ENCODE results near the gene SLC12A2. TPM values are rescaled to one million over a fixed set of nuclear protein-coding genes. Genes with fewer than 3 reads are reported as not detected.

The SLC12A2 gene
- total RNA-seq, result 10 to 100 TPM; 11.7 to 25.8 (median 16.3) TPM
- 1 to 10 TPM; 1.7 to 8.0 (median 3.3) TPM for polyA plus RNA-seq
- long read RNA-seq, donor 1, full-length matches to known transcripts, result 5 of 12 reads
- long read RNA-seq, donor 1, partial matches to known transcripts, result 7 of 12 reads
- long read RNA-seq, donor 1, other reads (novel, unspliced or antisense), result 0 of 12 reads
- long read RNA-seq, donor 2, full-length matches to known transcripts, result 5 of 8 reads
- long read RNA-seq, donor 2, partial matches to known transcripts, result 2 of 8 reads
- long read RNA-seq, donor 2, other reads (novel, unspliced or antisense), result 1 of 8 reads

GRCh38 chr5:128083033-128083810 lies at the start of gene SLC12A2:
TSS of gene SLC12A2 (plus strand) at chr5:128083766. CDS start at chr5:128083955, 189 bp downstream.
- no peaks in the 10 kb centered on the region for H3K36me3 ChIP-seq (ENCODE audit: insufficient read depth in 1 of 2, low read depth in 1 of 2)
- peaks cover 31% of the 10 kb centered on the region for H3K4me1 ChIP-seq
- H3K9me3 ChIP-seq, result no peaks in the 10 kb centered on the region
- peak within 1 kb of the TSS; percentile 89 for H3K4me3 ChIP-seq
- TF ChIP-seq, protein P1, sequence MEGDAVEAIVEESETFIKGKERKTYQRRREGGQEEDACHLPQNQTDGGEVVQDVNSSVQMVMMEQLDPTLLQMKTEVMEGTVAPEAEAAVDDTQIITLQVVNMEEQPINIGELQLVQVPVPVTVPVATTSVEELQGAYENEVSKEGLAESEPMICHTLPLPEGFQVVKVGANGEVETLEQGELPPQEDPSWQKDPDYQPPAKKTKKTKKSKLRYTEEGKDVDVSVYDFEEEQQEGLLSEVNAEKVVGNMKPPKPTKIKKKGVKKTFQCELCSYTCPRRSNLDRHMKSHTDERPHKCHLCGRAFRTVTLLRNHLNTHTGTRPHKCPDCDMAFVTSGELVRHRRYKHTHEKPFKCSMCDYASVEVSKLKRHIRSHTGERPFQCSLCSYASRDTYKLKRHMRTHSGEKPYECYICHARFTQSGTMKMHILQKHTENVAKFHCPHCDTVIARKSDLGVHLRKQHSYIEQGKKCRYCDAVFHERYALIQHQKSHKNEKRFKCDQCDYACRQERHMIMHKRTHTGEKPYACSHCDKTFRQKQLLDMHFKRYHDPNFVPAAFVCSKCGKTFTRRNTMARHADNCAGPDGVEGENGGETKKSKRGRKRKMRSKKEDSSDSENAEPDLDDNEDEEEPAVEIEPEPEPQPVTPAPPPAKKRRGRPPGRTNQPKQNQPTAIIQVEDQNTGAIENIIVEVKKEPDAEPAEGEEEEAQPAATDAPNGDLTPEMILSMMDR (IDR thresholded peaks at IDR 0.05), result no peak
- H3K27me3 ChIP-seq (ENCODE audit: insufficient read depth in 3 of 3, low read length in 2 of 3), result no peaks in the 10 kb centered on the region
- WGBS, 3 donors, result 0% methylated on average over 53 to 104 of the region's 104 CpGs
- H3K27ac ChIP-seq, result peak within 1 kb of the TSS; percentile 96
- ATAC-seq (peak; percentile 87 to 90 (median 88)), DNase-seq (peak; percentile 92 to 96)
- intact Hi-C loops (cut with DNase I), result loop anchor here (5.0 to 10.0 kb wide), 4 partner anchors 114 to 526 kb away; no protein-coding TSS in a partner anchor

GRCh38 chr5:128035689-128036088 lies 47.9 kb upstream of the SLC12A2 start:
- Histone ChIP-seq H3K27me3 (ENCODE audit: insufficient read depth in 3 of 3, low read length in 2 of 3) (no peaks in the 10 kb centered on the region), H3K4me1 (no peaks in the 10 kb centered on the region), H3K9me3 (peaks cover 4% of the 10 kb centered on the region), H3K4me3 (no peak overlapping the region), H3K36me3 (ENCODE audit: insufficient read depth in 1 of 2, low read depth in 1 of 2) (no peaks in the 10 kb centered on the region), H3K27ac (no peak overlapping the region)
- DNase-seq (no peak), ATAC-seq (no peak)
- 59 to 84% (median 71%) methylated on average over 4 of the region's 4 CpGs for WGBS, 3 donors
- intact Hi-C loops (cut with DNase I), result no loop called here
- TF ChIP-seq, protein P1 (IDR thresholded peaks at IDR 0.05), result no peak

DNA sequence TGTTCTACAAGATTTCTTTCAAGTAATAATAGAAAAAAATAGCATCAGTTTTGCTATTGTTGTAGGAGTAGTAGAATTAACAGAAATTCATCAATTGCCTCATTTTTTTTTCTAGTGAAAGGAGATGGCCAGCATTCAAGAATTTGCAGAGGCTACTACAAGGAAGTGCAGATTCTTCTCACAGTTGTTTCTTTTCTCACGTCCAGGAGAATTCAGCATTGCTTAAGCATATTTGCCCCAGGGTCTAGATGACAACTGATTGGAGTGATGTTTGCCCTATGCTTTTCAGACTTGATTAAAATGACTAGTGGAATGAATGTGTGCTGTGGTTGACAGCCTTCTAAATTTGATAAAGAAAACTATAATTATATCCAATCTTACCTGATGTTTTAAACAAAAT lies 46.6 kb upstream of the SLC12A2 start:
- TF ChIP-seq, protein P1 (IDR thresholded peaks at IDR 0.05), result no peak
- Histone ChIP-seq H3K4me3 (no peak overlapping the region), H3K9me3 (peaks cover 4% of the 10 kb centered on the region), H3K27ac (no peak overlapping the region), H3K36me3 (ENCODE audit: insufficient read depth in 1 of 2, low read depth in 1 of 2) (no peaks in the 10 kb centered on the region), H3K4me1 (no peaks in the 10 kb centered on the region), H3K27me3 (ENCODE audit: insufficient read depth in 3 of 3, low read length in 2 of 3) (no peaks in the 10 kb centered on the region)
- ATAC-seq (no peak), DNase-seq (no peak)
- intact Hi-C loops (cut with DNase I), result no loop called here
- 34 to 44% (median 39%) methylated on average over 1 of the region's 1 CpG for WGBS, 3 donors

DNA sequence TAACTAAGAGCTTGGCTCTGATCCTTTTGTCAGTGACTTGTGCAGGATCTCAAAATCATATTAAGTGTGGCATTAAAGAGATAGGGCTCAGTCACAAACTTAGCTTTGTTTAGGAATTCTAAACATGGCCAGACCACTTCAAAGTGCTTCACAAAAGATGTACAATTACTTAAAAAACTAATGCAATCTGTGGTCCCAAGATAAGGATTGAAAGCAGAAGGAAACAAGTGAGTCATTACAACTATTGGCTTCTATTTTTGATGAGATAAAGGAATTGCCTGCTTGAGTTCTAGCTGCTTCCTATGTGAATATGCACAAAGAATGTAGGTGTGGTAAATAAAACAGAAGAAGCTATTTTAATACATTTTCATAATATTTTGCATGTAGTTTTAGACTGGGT lies 44.9 kb upstream of the SLC12A2 start:
- H3K27ac ChIP-seq, result no peak overlapping the region
- H3K4me1 ChIP-seq, result no peaks in the 10 kb centered on the region
- DNase-seq, result no peak
- intact Hi-C loops (cut with DNase I), result no loop called here
- H3K9me3 ChIP-seq, result peaks cover 2% of the 10 kb centered on the region
- ATAC-seq, result no peak
- no peaks in the 10 kb centered on the region for H3K27me3 ChIP-seq (ENCODE audit: insufficient read depth in 3 of 3, low read length in 2 of 3)
- TF ChIP-seq, protein P1 (IDR thresholded peaks at IDR 0.05), result no peak
- H3K4me3 ChIP-seq, result no peak overlapping the region
- no peaks in the 10 kb centered on the region for H3K36me3 ChIP-seq (ENCODE audit: insufficient read depth in 1 of 2, low read depth in 1 of 2)
